Measurements from ENCODE around the gene IFFO2.

- no peak for TF ChIP-seq POLR2AphosphoS5 (IDR thresholded peaks at IDR 0.05)
- TF ChIP-seq POLR2A (IDR thresholded peaks at IDR 0.05): no peak
- no peak for TF ChIP-seq CTCF (IDR thresholded peaks at IDR 0.05)
These were observed 87.6 kb downstream of the IFFO2 start for GRCh38 chr1:18868801-18869424.
